ENCODE measurements around the gene GLIS1. TPM values are rescaled to one million over a fixed set of nuclear protein-coding genes. Genes with fewer than 3 reads are reported as not detected.

Gene GLIS1
- total RNA-seq, 1 donor from 2014 or later, result 2.5 TPM

DNA sequence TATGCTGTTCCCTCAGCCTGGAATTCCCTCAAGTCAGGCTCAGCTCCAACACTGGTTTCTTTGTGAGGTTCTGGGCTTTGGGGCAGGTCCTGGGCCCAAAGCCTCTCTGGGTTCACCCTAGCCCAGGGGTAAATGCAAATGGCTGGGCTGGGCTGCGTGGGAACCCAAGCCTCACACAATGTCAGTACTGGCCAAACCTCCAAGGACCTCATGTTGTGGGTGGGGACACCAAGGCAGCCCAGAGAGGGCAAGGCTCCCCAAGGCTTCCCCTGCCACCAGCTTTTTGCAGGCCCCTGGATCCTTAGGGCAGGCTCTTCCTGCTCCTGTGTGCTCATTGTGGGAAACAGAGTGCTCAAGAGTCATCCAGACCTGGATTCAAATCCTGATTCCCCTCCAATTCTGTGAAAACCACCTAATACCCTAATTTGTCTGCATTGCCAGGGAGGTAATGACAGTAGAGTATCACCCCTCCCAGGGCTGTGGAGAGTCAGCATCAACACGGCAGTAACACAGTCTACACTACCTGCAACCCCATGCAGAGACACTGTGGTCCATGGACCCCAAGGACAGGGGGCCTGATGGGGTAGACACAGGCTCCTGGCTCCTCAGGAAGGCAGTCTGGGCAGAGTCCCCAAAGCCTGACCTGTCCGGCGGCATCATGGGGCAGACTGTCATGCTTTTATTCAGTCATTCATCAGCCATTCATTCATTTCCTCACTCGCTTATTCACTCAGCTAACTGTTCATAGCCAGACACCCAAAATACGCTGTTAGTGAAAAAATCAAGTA, 194.0 kb downstream of the GLIS1 start:
- no peak for DNase-seq (ENCODE audit: low read depth)
- no peak overlapping the region for H3K4me3 ChIP-seq (ENCODE audit: low read depth, low read length)
- TF ChIP-seq, protein P1, sequence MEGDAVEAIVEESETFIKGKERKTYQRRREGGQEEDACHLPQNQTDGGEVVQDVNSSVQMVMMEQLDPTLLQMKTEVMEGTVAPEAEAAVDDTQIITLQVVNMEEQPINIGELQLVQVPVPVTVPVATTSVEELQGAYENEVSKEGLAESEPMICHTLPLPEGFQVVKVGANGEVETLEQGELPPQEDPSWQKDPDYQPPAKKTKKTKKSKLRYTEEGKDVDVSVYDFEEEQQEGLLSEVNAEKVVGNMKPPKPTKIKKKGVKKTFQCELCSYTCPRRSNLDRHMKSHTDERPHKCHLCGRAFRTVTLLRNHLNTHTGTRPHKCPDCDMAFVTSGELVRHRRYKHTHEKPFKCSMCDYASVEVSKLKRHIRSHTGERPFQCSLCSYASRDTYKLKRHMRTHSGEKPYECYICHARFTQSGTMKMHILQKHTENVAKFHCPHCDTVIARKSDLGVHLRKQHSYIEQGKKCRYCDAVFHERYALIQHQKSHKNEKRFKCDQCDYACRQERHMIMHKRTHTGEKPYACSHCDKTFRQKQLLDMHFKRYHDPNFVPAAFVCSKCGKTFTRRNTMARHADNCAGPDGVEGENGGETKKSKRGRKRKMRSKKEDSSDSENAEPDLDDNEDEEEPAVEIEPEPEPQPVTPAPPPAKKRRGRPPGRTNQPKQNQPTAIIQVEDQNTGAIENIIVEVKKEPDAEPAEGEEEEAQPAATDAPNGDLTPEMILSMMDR (conservative IDR thresholded peaks at IDR 0.05; ENCODE audit: low read depth, low read length), result no peak

DNA sequence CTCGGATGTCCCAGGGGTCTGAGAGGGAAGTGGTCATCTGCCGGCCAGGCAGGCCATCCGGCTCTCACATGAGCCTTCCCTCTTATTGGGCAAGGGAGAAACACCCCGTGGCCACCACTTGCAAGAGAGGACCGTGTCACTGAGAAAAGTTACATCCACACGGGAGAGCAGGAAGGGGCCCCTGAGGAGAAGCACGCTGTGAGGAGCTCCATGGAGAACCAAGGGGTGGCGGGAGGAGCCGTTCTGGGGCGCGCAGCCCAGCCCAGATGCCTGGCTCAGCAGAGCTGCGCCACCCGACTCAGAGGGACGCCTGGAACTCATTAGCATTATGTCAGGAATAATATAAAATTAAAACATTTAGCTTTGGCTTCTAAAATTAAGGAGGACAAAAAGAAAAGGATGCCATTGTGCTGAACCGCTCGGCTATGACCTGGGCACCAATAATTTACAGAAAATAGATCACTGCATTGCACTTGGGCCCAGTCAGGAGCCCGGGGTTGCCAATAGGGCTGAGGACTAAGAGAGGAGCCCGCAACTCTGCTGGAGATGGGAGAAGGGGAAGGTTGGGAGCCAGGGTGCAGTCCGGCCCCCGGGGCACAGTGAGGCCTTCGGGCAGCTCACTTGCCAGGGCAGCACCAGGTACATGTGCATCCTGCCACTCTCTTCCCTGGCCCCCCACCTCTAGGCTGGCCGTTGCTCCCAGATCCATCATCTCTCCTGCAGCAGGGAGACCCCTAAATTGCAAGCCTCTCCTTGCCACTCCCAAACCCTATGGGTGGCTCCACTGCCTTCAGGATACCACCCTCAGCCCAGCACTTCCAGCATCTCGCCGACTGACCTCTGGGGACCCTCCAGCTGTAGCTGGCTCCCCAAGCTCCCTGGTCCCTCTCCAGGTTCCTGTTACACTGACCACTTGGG, 194.9 kb downstream of the GLIS1 start:
- no peak for DNase-seq (ENCODE audit: low read depth)
- H3K4me3 ChIP-seq (ENCODE audit: low read depth, low read length), result no peak overlapping the region
- TF ChIP-seq, protein P1 (conservative IDR thresholded peaks at IDR 0.05; ENCODE audit: low read depth, low read length), result no peak

DNA sequence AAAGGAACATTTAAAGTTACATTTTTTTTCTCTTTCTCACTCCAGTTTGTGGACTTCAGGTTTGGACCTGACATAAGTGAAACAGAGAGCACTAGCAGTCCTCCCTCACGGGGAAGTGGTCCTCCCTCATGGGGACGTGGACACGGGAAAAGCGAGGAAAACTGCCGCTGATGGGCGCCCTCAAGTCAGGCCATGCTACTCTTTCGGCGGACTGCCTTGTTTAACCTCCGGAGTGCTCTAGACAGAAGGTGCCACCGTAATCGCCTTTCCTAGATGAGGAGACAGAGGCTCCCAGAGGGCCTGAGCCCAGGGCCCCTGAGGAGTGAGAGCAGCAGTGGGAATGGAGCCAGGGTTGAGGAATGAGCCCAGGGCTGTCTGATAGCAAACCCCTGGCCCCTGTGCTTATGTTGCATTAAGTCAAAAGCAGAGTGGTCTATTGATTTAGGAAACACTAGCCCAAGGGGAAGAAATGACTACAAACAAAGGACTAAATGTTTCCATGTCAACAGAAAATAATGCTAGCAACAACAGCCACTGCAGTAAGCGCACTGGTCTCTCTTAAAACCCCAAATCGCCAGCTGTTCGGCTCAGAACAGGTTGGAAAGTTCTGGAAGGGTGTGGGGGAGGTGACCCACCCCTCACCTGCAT, 195.7 kb downstream of the GLIS1 start:
- TF ChIP-seq, protein P1 (conservative IDR thresholded peaks at IDR 0.05; ENCODE audit: low read depth, low read length), result no peak
- H3K4me3 ChIP-seq (ENCODE audit: low read depth, low read length), result no peak overlapping the region
- no peak for DNase-seq (ENCODE audit: low read depth)

DNA sequence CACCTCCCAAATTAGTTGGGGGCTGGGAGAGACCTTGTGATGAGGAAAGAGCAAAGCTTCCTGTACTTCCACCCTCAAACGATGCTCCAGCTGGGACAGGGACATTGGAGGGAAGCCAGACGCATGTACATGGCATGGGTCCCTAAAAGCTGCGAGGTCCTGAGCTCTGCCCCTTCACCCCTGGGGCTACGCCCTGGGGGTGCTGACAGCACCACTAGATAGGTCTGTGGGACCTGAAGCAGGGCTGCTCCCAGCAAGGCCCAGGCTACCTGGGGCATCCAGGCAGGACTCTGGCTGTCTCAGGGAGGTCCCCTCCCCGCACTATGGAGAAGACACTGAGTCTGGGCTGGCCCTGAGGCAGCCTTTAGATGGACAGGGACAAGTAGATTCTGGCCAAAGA, 196.4 kb downstream of the GLIS1 start:
- no peak overlapping the region for H3K4me3 ChIP-seq (ENCODE audit: low read depth, low read length)
- DNase-seq (ENCODE audit: low read depth), result no peak

DNA sequence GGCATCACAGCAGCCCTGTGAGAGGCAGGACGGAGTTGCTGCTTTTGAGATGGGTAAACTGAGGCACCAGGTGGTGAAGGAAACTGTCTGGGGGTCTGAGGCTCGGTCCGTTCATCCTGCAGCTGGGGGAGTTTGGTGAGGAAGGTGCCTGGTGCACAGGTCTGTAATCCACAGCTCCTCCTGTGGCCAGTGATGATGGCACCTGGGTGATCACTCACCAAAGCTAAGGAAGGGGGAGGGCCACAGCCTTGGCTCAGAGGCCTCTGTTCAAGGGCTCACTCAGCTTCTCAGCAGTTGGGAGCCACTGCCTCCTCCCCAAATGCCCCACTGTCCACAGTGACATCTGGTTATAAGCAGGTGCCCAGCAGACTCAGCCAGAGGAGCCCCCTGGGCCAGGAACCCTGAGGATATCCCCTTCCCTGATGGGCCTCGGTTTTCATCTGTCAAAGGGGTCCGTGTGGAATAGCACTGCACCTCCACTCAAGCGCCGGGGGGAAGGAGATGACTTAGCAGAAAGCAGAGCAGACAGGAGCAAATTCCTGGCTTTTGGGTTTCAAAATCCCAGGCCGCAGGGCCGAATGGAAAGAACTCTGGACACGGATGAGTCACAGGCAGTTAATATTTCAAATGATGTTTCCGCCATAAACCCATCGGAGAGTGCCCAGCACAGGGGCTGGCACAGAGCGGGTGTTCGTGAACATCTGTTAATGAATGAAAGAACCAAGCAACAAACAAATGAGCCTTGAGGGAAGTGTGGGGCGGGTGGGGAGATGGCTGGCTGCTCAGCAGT, 197.0 kb downstream of the GLIS1 start:
- TF ChIP-seq, protein P1 (conservative IDR thresholded peaks at IDR 0.05; ENCODE audit: low read depth, low read length), result peak; percentile 68
- peak overlapping the region; percentile 21 for H3K4me3 ChIP-seq (ENCODE audit: low read depth, low read length)
- DNase-seq (ENCODE audit: low read depth), result peak; percentile 91

More for the DNA sequence above, 196.4 kb downstream of the GLIS1 start:
- TF ChIP-seq, protein P1 (conservative IDR thresholded peaks at IDR 0.05; ENCODE audit: low read depth, low read length), result no peak

DNA sequence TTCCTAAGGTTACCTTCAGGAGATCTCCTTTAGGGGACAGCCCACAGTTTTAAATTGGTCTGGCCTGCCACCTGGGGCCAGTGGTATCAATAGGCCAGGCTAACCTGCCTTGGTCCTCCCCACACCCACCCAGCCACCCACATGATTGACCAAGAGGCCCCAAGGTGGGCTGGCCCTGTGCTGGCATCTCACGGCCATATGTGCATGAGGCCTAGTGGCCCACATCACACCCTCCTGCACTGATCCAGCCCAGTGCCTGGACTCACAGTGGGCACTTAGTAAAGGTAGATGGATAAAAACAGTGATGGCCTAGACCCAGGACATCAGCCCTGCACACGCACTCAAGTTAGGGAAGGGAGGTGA, 197.7 kb downstream of the GLIS1 start:
- DNase-seq (ENCODE audit: low read depth), result no peak
- TF ChIP-seq, protein P1 (conservative IDR thresholded peaks at IDR 0.05; ENCODE audit: low read depth, low read length), result no peak
- H3K4me3 ChIP-seq (ENCODE audit: low read depth, low read length), result no peak overlapping the region
